ENCODE data around the gene KCTD21.

KCTD21 gene

DNA sequence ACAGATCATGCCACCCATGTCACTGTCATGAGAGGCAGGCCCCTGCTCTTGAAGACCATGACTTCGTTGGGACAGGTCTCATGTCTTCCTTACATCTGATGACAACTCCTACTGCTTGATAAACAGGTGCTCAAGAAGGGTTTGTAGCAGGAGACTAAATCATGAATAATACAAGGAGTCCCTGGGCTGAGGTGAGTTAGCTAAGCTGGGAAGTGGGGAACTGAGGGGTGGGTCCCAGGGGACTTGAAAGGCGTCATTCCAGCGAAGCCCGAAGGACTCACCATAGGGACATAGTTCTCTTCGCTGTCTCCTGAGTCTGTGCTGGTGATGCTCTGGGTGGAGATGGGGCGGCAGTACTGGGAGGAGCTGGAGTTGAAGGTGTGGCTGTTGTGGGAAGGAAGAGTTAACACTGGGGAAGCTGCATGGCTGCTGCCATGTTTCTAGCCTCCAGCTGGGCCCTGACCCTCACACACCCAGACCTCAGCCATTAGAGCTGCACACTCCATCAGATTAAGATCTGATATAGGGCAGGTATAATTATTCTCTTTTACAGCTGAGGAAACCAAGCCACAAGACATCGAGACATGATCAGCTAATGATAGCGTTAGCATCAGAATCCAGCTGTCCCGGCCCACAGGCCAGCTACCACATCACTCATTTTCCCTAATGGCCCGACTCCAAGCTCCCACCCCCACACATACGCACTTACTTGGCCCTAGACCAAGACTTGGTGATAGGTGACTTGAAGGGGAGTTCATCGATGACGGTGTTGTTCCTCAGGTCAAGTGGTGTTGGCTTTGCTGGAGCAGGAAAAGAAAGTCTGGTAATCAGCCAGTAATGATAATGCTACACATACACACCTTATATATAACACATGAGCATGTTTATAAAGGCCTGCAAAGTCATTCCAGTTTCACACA lies 33.2 kb upstream of the KCTD21 start:
- no peaks in the 10 kb centered on the region for H4K20me1 ChIP-seq (ENCODE audit: insufficient read depth, low read length)
- no peaks in the 10 kb centered on the region for H3K9me3 ChIP-seq (ENCODE audit: low read length)
- peaks cover 7% of the 10 kb centered on the region for H3K4me1 ChIP-seq (ENCODE audit: insufficient read depth, low read length, severe bottlenecking)
- no peak for TF ChIP-seq EZH2 (IDR thresholded peaks at IDR 0.05; ENCODE audit: borderline replicate concordance, low read length)
- TF ChIP-seq, protein P1, sequence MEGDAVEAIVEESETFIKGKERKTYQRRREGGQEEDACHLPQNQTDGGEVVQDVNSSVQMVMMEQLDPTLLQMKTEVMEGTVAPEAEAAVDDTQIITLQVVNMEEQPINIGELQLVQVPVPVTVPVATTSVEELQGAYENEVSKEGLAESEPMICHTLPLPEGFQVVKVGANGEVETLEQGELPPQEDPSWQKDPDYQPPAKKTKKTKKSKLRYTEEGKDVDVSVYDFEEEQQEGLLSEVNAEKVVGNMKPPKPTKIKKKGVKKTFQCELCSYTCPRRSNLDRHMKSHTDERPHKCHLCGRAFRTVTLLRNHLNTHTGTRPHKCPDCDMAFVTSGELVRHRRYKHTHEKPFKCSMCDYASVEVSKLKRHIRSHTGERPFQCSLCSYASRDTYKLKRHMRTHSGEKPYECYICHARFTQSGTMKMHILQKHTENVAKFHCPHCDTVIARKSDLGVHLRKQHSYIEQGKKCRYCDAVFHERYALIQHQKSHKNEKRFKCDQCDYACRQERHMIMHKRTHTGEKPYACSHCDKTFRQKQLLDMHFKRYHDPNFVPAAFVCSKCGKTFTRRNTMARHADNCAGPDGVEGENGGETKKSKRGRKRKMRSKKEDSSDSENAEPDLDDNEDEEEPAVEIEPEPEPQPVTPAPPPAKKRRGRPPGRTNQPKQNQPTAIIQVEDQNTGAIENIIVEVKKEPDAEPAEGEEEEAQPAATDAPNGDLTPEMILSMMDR (IDR thresholded peaks at IDR 0.05; ENCODE audit: low read length) = no peak
- no peak overlapping the region for H3K27ac ChIP-seq (ENCODE audit: low read depth, low read length, poor library complexity, severe bottlenecking)
- no peak overlapping the region for H3K4me2 ChIP-seq (ENCODE audit: low read length)
- no peaks in the 10 kb centered on the region for H3K27me3 ChIP-seq (ENCODE audit: insufficient read depth, low read length)
- no peaks in the 10 kb centered on the region for H3K79me2 ChIP-seq (ENCODE audit: insufficient read depth, low read length)
- no peaks in the 10 kb centered on the region for H3F3A ChIP-seq (ENCODE audit: insufficient read depth, low read length)
- H3K9me2 ChIP-seq (ENCODE audit: low read depth, low read length) = no peaks in the 10 kb centered on the region
- H3K4me3 ChIP-seq (ENCODE audit: low read depth, low read length, poor library complexity, severe bottlenecking) = no peak overlapping the region
- no peak overlapping the region for H2AFZ ChIP-seq (ENCODE audit: low read length)
- no peak overlapping the region for H3K9ac ChIP-seq (ENCODE audit: low read length)
- no peaks in the 10 kb centered on the region for H3K36me3 ChIP-seq (ENCODE audit: insufficient read depth, low read length)

DNA sequence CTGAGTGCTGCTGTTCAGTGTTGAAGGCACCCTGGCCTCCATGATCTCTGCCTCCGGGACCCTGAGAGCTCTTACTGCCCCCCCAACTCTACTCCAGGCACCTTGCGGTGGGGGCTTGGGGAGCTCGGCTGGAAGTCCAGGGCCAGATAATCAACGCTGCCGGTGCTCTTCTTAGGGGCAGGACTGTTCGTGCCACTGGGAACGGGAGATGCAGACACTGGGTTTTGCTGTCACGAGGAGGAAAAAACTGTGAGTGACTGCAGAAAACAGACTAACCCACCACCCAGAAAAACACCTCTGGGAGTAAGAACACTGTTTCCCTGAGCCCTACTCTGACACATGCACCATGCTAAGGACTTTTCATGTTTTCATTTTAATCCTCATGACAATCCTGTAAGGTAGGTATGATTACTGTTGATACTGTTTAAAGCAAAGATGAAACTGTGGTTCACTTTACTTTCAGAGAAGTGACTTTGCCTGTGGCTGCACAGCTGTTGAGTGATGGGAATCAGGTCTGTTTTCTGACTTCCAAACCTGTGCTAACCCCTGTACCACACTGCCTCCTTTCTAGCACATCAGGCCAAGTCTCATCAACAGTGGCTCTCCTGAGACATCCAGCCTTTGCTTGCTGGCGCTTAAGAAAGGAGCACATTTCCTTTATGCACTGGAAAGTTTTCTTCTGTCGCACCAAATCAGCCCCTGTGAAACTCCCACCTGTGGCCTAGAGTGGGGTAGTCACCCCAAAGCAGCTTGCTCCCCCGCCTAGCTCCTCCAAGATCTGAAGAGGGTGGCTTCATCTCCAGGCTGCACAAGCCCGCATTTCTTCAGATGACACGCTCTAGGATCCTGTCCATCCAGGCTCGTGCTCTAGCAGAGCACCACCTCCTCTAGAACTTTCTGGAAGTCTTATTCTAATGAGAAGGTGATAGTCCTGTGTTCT lies 32.1 kb upstream of the KCTD21 start:
- H3K9me3 ChIP-seq (ENCODE audit: low read length) = no peaks in the 10 kb centered on the region
- no peak overlapping the region for H3K4me2 ChIP-seq (ENCODE audit: low read length)
- no peaks in the 10 kb centered on the region for H3K79me2 ChIP-seq (ENCODE audit: insufficient read depth, low read length)
- no peaks in the 10 kb centered on the region for H3K27me3 ChIP-seq (ENCODE audit: insufficient read depth, low read length)
- no peaks in the 10 kb centered on the region for H3K9me2 ChIP-seq (ENCODE audit: low read depth, low read length)
- H2AFZ ChIP-seq (ENCODE audit: low read length) = no peak overlapping the region
- no peak overlapping the region for H3K4me3 ChIP-seq (ENCODE audit: low read depth, low read length, poor library complexity, severe bottlenecking)
- H3K9ac ChIP-seq (ENCODE audit: low read length) = no peak overlapping the region
- H3F3A ChIP-seq (ENCODE audit: insufficient read depth, low read length) = no peaks in the 10 kb centered on the region
- H4K20me1 ChIP-seq (ENCODE audit: insufficient read depth, low read length) = no peaks in the 10 kb centered on the region
- H3K36me3 ChIP-seq (ENCODE audit: insufficient read depth, low read length) = no peaks in the 10 kb centered on the region
- peaks cover 7% of the 10 kb centered on the region for H3K4me1 ChIP-seq (ENCODE audit: insufficient read depth, low read length, severe bottlenecking)
- H3K27ac ChIP-seq (ENCODE audit: low read depth, low read length, poor library complexity, severe bottlenecking) = no peak overlapping the region
- TF ChIP-seq EZH2 (IDR thresholded peaks at IDR 0.05; ENCODE audit: borderline replicate concordance, low read length) = no peak
- TF ChIP-seq, protein P1 (IDR thresholded peaks at IDR 0.05; ENCODE audit: low read length) = no peak

DNA sequence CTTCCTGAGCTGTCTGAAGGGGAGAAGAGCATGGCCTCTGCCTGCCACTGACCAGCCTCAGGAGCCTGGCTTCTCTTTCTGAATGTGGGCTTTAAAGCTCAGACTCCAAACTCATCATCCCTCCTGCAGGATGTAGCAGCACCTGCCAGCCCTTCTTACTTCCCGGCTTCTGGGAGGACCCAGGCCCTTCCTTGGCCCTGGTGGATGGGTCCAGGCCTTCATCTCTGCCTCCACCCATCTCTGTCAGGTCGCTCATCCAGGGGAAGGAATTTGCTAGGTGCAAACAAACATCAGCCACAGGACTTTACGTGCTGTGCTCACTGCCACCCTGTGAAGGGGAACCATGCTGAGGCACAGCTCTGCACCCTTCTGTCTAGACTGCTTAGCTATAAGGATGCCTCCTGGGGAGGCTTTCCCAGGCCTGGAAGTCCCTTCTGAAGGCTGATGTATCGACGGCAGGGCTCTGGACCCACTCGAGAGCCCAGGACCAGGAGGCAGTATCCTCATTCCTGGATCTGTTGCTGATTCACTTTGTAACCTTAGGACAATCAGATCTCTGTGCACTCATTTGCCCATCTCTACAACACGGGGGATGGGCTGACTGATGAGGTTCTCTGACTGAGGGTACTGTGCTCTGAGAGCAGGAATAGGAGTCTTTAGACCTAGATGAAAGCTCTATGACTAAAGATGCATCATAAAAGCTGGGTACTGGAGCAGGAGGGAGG lies 31.2 kb upstream of the KCTD21 start:
- Histone ChIP-seq H3K4me1 (ENCODE audit: insufficient read depth, low read length, severe bottlenecking) (peaks cover 7% of the 10 kb centered on the region), H3K79me2 (ENCODE audit: insufficient read depth, low read length) (no peaks in the 10 kb centered on the region), H3K9me3 (ENCODE audit: low read length) (no peaks in the 10 kb centered on the region), H3K27me3 (ENCODE audit: insufficient read depth, low read length) (no peaks in the 10 kb centered on the region), H3K36me3 (ENCODE audit: insufficient read depth, low read length) (no peaks in the 10 kb centered on the region), H3K9me2 (ENCODE audit: low read depth, low read length) (no peaks in the 10 kb centered on the region), H4K20me1 (ENCODE audit: insufficient read depth, low read length) (no peaks in the 10 kb centered on the region), H3K4me3 (ENCODE audit: low read depth, low read length, poor library complexity, severe bottlenecking) (no peak overlapping the region), H3K9ac (ENCODE audit: low read length) (no peak overlapping the region), H3K4me2 (ENCODE audit: low read length) (no peak overlapping the region), H2AFZ (ENCODE audit: low read length) (no peak overlapping the region), H3F3A (ENCODE audit: insufficient read depth, low read length) (no peaks in the 10 kb centered on the region), H3K27ac (ENCODE audit: low read depth, low read length, poor library complexity, severe bottlenecking) (no peak overlapping the region)
- TF ChIP-seq EZH2 (IDR thresholded peaks at IDR 0.05; ENCODE audit: borderline replicate concordance, low read length) = no peak
- TF ChIP-seq, protein P1 (IDR thresholded peaks at IDR 0.05; ENCODE audit: low read length) = no peak

Measured in OCI-LY1 (cell line).